Panc1 (cell line): ENCODE measurements around the gene PPM1H.

Experiments
- POLR2AphosphoS5 ChIP-seq: IDR thresholded peaks from 2 replicates; pipeline ENCODE4 v1.6.1; 2012; ENCODE audit warnings: mild to moderate bottlenecking, low read depth, low read length, moderate library complexity
- SIN3A ChIP-seq: IDR thresholded peaks from 2 replicates; pipeline ENCODE4 v1.6.1; 2012; ENCODE audit warnings: low read depth, mild to moderate bottlenecking, low read length, moderate library complexity, borderline replicate concordance; ENCODE audit not compliant: insufficient read depth
- TF ChIP-seq, protein P1 (sequence below): fragments of 450-650 bp; IDR thresholded peaks from 2 replicates; pipeline ENCODE4 v1.5.1; 2017; ENCODE audit warnings: mild to moderate bottlenecking

DNA sequence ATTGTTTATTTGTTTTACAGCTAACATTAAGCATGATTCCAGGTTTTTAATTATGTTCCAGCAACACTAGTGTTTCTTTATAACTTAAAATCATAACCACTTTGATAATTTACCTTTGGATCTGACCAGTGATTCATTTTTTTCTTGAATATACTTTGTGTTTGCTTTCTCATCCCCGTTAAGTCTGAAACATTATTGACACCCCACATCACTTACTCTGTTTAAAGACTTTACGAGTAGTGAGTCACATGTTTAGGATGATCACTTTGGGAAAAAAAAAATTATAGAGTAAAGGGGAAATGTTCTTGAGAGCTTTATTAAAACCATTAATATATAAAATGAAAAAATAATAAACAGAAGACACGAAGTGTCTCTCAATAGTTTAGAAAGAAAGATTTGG lies 336.1 kb downstream of the PPM1H start:
- TF ChIP-seq, protein P1, sequence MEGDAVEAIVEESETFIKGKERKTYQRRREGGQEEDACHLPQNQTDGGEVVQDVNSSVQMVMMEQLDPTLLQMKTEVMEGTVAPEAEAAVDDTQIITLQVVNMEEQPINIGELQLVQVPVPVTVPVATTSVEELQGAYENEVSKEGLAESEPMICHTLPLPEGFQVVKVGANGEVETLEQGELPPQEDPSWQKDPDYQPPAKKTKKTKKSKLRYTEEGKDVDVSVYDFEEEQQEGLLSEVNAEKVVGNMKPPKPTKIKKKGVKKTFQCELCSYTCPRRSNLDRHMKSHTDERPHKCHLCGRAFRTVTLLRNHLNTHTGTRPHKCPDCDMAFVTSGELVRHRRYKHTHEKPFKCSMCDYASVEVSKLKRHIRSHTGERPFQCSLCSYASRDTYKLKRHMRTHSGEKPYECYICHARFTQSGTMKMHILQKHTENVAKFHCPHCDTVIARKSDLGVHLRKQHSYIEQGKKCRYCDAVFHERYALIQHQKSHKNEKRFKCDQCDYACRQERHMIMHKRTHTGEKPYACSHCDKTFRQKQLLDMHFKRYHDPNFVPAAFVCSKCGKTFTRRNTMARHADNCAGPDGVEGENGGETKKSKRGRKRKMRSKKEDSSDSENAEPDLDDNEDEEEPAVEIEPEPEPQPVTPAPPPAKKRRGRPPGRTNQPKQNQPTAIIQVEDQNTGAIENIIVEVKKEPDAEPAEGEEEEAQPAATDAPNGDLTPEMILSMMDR, result no peak
- no peak for TF ChIP-seq SIN3A
- no peak for TF ChIP-seq POLR2AphosphoS5
